Epithelial cell of proximal tubule (primary cell): ENCODE measurements around the gene RPL37. TPM values are rescaled to one million over a fixed set of nuclear protein-coding genes. Genes with fewer than 3 reads are reported as not detected.

Experiments used
- DNase-seq: peaks from one replicate; pipeline ENCODE4 v3.0.0-alpha.2; 2011; ENCODE audit warnings: low read depth
- H3K4me3 ChIP-seq: 2 replicates; pipeline ENCODE4 v1.5.1; 2011; ENCODE audit warnings: low read depth, mild to moderate bottlenecking, low read length
- CTCF ChIP-seq: conservative IDR thresholded peaks from 2 replicates; pipeline ENCODE4 v1.5.1; 2012; ENCODE audit warnings: low read depth, mild to moderate bottlenecking, low read length
- total RNA-seq: library from RNA; depleted of rRNA; stranded (reverse); fragments of >200 nt; gene quantifications from 2 replicates; pipeline ENCODE4 v1.2.3, GENCODE V29; 2015

Gene RPL37
- total RNA-seq, 1 donor from 2014 or later: 301 TPM

DNA sequence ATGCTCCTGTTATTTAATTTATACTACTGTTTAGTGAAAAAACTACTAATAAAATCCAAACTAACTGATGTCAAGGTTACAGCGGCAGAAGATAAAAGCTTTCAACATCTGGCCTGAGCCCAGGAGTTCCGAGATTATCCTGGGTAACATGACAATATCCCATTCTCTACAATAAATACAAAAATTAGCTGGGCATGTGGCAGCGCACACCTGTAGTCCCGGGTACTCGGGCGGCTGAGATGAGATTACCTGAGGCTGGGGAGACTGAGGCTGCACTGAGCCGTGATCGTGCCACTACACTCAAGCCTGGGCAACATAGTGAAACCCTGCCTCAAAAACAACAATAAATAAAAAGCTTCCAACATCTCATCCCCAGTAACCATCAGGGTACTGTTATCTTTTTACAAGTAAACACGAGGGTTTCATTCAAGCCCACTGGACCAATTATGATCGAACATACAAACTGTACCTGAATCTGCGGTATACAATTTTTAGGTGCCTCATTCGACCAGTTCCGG lies 1.3 kb downstream of the RPL37 start:
- DNase-seq: no peak
- peak overlapping the region; percentile 96 for H3K4me3 ChIP-seq
- no peak for TF ChIP-seq CTCF

- no peak for TF ChIP-seq CTCF
- no peak overlapping the region for H3K4me3 ChIP-seq
- no peak for DNase-seq
Measured at GRCh38 chr5:40832345-40832744, 2.7 kb downstream of the RPL37 start.

DNA sequence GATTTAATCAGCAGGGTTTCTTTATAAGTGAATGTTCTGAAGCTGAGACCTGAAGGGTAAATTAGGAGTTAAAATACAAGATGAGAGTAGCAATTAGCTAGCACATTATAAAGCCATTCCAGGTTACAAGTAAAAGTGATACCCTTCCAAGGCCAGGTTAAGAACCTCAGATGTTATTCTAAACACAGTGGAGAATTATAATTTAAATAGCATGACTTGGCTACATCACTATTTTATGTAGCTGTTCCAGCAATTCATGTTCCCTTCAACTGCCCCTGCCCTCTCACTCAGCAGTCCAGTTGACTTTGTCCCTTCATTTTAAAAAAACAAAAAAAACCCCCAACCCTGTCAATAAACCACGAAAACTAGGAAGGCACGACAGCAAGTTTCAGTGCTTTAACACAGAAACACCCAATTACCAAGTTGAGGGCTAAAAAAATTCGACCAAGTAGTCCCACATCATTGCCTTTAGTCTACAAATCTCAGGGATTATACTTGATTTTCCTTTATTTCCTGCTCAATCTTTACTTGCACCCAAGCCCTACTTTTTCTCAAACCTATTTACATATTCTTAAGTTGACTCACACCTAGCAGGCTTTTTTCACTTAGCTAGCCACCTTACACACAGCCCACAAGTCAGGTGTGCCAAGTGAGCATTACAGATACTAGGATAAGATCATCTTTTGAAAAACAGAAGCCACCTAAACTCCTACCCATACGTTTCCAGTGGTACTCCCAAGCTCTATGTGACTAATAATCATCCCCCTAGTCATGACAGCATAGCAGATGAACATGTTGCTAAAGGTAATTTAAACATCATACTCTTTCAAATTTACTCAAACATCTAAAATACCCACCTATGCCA lies 3.4 kb downstream of the RPL37 start:
- DNase-seq: no peak
- TF ChIP-seq CTCF: no peak
- no peak overlapping the region for H3K4me3 ChIP-seq

DNA sequence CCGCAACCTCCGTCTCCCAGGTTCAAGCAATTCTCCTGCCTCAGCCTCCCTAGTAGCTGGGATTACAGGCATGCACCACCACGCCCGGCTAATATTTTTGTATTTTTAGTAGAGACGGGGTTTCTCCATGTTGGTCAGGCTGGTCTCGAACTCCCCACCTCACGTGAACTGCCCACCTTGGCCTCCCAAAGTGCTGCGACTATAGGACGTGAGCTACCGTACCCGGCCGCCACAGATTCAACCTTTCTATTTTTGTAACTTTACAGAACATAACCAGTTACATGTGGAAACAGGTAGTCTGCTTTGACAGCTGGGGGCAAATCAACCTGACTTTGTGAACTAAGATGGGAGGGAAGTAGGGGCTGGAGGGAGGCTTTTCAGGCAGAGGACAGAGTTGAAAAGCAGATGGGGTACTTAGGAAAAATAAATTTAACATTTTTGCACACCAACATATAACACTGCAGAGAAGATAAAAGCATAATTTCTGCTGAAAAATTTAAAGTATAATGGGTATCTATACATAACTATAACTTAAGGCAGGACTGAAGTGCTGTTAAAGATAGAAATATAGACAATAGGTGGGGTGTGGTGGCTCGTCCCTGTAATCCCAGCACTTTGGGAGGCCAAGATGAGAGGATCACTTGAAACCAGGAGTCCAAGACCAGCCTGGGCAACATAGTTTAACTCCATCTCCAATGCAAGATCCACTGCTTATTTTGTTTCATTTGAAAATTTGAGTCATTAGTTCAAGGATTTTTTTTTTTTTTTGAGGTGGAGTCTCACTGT lies 5.1 kb downstream of the RPL37 start:
- DNase-seq: no peak
- H3K4me3 ChIP-seq: no peak overlapping the region
- TF ChIP-seq CTCF: no peak

GRCh38 chr5:40828690-40829661 lies 6.0 kb downstream of the RPL37 start:
- TF ChIP-seq CTCF: no peak
- H3K4me3 ChIP-seq: no peak overlapping the region
- no peak for DNase-seq

DNA sequence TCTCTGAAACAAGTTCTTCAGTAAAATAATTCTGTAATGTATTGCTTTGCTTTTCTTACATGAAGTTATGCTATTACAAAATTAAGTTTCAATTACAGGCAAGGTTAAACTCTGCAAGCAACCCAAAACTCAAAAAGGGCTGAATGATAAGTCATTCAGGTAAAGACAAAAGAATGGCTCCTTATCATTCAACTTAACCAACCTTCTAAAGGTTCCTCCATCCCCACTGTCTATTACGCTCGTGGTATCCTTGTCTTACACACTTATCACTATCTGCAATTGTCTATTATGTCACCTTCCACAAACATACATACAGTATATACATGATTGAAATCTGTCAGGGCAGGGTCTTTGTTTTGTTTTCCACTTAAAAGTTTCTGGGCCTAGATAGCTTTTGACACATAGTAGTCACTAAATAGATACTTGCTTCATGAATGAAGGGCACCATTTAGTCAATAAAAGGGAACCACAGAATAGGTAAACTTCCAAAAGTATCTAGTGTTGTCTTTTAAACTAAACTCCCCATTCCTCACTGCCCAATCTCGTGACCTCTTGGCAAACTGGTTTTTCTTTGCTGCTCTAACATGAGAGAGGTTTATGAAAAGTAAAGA lies 6.9 kb downstream of the RPL37 start:
- TF ChIP-seq CTCF: no peak
- H3K4me3 ChIP-seq: no peak overlapping the region
- DNase-seq: no peak
